Stimulated activated CD8-positive, alpha-beta memory T cell treated with anti-CD3 and anti-CD28 coated beads, Interleukin-15, amount 100 ng/mL, for 4 hours (primary cell): ENCODE results near the gene PRELP.

Experiments
- DNase-seq, 2 donors: peaks; one replicate each; pipeline ENCODE4 v3.0.0-alpha.2; 2020; ENCODE audit warnings: low read depth in 2 of 2

PRELP gene

DNA sequence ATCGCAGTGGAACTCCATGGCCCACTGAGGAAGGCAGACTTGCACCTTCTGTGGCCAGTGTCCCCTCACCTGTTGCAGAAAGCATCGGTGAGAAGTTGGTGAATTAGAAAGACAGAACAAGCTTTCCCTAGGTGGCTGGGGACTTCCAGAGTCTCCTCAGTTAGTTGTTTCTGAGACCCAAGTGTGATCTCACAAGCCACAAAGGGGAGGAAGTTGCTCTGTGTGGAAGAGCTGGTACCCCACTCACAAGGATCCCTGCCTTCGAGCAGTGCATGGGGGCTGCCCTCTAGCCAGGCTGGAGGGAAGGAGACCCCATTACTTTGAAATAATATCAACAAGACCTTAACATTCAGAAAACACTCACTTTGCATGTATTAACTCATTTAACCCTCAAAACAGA, 2.1 kb downstream of the PRELP start:
- no peak for DNase-seq

DNA sequence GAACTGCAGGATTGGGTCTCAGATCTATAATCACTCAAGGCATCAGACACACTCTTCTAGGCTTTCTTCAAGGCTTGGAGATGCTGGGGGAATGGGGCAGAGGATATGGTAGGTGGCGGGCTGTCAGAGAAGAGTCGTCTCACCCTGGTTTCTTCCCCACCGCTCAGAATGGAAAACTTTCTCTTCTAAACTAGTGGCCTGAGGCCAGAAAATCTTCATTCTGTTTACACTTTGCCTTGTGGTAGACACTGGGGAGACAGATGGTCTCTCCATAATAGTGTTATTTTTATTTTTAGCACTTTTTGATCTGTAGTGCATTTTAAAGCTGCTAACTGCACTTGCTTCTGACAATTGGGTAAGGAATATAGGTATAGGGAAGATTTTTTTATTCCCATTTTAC, 2.6 kb downstream of the PRELP start:
- DNase-seq: no peak

DNA sequence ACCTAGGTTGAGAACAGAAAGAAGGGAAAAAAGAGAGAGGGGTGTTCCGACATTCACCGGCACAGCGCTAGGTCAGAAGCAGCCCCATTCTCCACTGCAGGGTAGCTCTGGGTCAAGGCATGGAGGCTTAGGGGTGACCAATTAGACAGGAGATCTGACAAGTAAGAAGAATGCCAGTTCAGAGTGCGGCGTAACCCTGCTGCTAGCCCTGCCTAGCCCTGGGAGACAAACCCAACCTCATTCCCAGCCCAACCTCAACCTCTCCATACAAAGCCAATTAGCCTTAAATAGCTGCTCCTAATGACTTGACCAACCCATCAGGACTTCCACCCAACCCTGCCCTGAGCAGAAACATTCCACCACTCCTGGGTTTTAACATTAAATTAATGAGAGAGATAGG, 3.4 kb downstream of the PRELP start:
- no peak for DNase-seq

DNA sequence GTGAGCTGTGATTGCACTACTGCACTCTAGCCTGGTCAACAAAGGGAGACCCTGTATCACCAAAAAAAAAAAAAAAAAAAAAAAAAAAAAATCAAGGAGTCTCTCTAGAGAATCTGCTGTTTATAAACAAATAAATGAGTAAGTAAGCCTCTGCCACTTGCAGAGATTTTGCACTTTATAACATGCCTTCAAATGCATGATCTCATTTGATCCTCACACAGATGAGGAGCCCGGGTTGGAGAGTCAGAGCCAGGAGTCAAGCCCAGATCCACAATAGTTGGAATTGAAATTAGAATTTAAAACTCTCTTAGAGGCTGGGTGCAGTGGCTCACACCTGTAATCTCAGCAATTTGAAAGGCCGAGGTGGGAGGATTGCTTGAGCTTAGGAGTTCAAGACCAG, 4.0 kb downstream of the PRELP start:
- DNase-seq: no peak

DNA sequence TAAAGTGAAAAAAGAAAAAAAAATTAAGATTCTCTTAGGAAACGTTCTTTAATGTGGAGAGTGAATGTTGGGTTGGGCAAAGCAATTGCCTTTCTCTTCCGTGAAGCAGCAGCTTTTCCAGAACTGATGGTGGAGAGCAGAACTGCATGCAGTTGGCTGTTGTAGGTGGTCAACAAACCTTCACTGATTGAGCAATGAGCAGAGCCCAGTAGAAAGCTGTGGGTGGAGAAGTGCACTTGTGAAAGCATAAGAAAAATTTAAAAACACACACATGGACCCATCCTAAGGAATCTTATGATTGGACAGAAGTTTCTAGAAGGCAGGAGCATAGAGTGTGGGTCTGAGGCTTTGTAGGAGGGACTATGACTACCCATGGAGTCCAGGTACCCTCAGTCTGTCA, 4.5 kb downstream of the PRELP start:
- no peak for DNase-seq

DNA sequence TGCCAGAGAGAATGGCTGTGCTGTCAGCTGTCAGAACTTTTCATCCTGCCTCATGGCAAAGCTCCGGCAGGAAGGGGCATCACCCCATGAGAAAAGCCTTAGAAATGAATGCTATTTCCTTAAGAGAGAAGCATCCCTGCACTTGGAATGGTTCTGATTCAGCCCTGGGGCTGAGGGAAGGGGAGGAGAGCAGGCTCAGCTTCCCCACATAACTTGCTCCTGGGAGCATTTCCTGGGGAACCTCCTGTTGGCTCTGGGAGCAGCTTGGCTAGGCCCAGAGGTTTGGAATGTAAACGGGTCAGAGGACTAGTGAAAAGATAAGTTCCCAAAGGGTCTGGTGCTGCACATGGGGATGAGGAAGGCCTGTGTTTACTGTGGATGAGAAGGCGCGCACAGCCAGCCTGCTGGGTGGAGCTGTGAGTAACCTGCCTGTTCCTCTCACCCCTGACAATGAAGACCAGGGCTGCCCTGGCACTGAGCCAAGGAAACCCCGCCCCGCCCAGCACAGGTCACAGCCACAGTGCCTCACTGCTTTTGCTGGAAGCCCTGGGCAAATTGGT, 5.0 kb downstream of the PRELP start:
- peak in 1 of 2 donors; percentile 8 for DNase-seq

DNA sequence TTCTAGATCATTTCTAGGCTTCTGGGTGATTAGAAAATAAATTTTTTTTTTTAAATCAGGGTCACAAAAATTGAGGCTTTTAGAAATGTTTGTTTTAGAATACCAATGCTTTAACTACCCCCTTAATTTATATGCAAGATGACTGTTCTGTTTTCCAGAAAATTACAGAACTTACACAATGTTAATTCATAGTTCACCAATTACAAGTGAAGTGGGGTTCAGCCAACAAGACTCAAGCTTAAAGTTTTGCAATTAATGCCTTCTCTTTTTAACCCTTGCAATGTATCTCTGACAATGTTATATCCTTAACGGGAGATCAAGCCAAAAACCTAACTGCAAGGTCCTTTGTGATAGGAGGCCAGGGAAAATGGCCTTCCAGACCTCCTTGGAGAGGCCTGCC, 5.6 kb downstream of the PRELP start:
- no peak for DNase-seq

DNA sequence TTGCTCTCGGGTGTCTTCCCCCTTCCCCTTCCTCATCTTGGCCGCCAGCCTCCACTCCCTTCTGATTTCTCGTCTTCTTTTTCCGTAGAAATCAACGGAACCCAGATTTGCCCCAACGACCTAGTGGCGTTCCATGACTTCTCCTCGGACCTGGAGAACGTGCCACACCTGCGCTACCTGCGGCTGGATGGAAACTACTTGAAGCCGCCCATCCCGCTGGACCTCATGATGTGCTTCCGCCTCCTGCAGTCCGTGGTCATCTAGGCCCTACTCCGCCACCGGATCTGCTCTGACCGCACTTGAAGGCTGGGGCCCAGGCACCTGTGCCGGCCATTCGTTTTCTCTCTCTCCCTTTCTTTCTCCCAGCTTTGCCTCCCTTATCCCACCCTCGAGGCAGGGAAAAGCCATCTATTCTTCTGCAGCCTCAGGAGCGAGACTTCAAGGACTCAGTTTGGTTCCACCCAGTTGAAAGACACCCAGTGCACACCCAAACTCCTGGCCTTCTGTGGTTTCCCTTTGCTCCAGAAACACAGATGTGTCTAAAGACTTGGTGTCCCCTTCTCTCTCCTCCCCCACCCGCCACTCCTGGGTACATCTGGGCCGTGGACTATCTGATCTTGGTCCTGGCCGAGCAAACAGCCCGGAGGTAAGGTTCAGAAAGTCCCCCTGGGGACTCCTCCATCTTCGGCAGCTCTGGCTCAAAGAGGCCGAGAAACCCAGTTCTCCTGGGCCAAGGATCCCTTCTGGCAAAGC, 11.2 kb downstream of the PRELP start:
- no peak for DNase-seq

DNA sequence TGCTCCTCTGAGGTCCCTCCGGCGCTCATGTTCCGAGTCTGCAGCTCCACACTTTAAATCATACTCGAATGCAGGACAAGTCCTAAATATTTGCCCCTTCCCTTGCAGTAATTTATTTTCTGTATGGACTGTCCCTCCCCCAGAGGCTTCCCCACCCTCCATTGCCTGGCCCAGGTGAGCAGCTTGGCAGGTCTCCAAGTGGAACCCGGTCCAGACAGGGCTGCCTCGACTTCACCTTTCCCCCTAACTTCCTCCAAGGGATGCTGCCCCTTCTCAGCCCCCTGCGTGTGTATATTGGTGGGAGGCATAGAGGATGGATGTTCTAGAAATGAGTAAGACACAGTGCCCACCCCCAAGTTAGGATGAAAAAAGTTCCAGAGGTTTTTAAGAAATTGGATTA, 12.9 kb downstream of the PRELP start:
- DNase-seq: no peak

DNA sequence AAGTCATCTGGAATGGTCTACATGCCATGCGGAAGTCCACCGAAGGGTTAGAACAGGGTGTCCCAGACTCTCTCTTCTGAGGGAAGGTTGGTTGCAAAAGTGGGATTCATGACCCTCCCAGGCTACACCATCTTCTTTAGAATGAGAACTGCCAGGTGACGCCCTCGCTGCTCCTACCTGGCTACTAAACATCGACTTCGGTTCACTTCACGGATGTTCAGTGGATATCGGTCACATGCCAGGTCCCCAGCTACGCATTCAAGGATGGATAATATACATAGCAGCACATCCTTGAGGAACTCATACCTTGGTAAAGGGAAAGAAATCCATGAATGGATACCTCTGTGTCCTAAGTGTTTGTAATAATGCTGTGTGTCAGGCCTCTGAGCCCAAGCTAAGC, 15.0 kb downstream of the PRELP start:
- no peak for DNase-seq

DNA sequence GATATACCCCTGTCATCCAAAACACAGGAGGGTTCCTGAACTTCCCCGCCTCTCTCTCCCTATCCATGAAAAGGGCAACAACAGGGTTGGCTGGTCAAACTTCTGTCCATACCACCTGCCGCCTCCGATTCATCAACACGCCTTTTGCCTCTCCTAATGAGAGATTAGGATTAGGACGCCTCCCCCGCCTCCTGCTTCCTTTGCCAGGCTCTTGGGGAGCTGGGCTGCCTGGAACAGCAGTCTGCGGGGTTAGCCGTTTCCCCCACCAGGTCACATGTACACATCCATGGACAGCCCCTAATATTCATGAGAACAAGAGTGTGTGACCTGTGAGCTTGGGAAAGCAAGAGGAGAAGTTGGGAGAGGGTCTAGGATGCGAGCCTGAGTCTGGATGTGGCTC, 16.1 kb downstream of the PRELP start:
- DNase-seq: no peak

DNA sequence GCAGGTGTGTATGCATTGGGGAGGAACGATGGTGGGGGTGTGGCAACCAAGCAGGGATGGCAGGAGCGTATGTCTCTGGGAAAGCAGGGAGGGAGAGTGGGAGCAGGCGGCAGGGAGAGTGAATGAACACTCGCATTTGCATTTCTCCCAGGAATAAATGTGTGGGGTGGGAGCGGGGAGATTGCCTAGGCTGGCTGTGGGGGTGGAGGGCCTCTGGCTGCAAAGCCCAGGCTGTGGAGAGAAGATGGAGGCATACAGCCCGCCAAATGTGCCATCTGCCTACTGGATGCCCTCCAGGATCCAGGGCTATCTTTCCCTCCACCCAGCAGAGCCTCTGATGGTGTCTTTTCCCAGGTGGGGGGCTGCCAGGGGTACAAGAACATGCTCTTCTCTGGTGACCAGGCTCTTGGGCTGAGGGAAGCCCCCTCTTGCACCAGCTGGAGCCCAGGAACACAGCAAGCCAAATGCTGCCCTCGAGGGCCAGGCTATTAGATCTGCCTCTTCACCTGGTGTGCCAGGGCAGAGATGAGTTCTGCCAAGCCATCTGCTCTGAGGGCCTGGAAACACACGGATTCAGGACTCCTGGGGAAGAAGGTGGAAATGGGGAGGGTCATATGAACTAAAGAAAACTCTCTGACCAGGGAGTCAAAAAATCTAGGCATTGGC, 16.6 kb downstream of the PRELP start:
- DNase-seq: no peak

DNA sequence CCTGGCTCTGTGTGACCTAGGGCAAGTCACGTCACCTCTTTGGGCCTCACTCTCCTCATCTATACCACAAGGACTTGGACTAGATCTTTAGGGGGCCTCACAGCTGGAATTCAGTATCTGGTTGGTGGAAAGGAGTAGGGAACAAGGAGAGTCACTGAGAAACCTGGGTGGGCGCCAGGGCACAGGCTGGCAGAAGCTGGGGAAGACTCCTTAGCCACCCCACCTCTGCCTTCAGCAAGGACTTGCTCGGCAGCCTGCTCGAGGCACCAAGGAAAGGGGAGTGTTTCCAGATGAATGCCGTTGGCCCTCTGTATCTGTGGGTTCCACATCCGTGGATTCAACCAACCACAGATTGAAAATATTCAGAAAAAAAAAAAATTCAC, 17.1 kb downstream of the PRELP start:
- DNase-seq: no peak

DNA sequence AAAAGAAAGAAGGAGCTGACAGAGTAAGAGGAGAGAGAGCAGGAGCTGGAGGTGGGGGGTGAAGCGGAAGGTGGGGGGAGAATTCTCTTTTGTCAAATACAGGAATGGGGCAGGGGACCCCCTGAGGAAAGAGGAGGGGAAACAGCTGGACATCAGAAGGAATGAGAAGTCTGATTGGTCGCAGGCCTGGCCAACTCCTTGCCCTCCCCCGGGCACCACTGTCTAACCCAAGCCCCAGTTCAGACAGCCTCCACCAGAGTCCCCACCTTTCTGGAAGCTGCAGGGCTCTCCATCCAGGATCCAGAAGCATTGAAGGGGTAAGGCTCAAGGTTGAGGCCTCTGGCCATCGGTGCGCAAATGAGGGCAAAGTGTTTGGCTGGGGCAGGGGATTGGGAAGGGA, 18.3 kb downstream of the PRELP start, which contains the start of gene OPTC:
Gene OPTC (plus strand): TSS at position 253 of the 400 bp plus-strand sequence. CDS start 1,853 bp downstream, outside the sequence.
- DNase-seq: no peak

DNA sequence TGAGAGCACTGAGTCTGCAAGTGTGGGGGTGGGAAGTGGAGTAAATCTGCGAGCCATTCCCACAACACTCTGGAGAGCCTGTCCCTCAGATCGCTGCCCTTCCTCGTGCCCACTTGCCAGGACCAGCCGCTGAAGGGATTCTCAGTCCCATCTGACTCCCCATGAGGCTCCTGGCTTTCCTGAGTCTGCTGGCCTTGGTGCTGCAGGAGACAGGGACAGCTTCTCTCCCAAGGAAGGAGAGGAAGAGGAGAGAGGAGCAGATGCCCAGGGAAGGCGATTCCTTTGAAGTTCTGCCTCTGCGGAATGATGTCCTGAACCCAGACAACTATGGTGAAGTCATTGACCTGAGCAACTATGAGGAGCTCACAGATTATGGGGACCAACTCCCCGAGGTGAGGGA, 20.2 kb downstream of the PRELP start:
- no peak for DNase-seq

DNA sequence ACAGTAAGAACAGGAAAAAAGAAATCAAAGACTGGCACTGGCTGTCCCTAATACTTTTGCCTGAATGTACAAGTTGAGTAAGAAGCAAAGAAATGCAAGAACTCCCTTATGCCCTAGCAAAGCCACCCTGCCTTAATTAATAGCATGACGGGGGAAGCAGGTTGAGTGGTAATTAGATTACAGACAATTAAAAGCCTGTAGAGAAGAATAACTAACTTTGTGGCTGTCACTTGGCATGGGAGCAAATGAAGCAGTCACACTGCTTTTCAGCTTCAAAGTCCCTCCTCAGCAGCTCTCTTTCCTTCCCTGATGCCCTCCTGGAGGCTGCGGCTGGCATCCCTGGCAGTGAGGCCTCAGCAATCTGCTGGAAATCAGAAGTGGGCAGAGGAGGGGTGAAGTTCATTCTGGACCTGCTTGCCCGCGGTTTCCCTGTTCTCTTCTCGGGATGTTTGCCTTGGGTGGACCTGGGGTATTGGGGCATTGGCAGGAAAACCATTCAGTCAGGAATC, 21.7 kb downstream of the PRELP start:
- DNase-seq: no peak

DNA sequence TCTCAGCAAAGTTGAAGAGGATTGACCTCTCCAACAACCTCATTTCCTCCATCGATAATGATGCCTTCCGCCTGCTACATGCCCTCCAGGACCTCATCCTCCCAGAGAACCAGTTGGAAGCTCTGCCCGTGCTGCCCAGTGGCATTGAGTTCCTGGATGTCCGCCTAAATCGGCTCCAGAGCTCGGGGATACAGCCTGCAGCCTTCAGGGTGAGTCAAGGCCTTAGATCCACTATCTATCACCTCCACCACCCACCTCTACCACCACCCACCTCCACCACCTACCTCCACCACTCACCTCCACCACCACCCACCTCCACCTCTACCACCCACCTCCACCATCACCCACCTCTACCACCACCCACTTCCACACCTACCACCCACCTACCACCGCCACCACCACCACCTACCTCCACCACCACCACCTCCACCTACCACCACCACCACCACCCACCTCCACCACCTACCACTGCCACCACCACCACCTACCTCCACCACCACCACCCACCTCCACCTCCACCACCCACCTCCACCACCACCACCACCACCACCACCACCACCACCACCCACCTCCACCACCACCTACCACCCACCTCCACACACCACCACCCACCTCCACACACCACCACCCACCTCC, 24.2 kb downstream of the PRELP start:
- DNase-seq: no peak

DNA sequence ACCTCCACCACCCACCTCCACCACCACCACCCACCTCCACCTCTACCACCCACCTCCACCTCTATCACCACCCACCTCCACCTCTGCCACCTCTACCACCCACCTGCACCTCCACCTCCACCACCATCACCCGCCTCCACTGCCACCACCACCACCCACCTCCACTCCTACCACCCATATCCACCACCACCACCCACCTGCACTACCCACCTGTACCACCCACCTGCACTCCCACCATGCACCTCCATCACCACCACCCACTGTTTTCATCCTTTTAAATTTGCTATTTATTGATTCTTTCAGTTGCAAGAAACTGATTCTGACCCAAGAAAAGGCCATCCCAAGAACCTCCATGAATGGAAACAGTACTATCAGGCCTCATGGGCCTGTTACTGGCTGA, 24.7 kb downstream of the PRELP start:
- no peak for DNase-seq

DNA sequence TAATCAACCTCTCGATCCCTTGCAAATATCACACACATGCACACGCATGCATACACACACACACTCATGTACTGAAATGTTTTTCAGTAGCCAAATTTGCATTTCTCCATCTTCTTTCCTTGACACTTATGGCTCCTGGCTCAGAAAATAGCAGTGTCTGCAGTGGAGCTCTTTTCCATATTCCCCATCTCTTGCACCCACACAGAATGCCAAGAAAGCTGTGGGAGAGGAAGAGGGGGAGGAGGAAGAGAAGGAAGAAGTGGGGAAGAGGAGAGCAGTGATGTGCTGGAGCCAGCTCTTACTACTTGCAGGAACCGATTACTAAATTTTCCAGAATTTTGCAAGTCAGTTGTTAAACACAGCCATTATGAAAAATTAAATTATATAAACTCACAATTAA, 28.2 kb downstream of the PRELP start:
- DNase-seq: no peak

DNA sequence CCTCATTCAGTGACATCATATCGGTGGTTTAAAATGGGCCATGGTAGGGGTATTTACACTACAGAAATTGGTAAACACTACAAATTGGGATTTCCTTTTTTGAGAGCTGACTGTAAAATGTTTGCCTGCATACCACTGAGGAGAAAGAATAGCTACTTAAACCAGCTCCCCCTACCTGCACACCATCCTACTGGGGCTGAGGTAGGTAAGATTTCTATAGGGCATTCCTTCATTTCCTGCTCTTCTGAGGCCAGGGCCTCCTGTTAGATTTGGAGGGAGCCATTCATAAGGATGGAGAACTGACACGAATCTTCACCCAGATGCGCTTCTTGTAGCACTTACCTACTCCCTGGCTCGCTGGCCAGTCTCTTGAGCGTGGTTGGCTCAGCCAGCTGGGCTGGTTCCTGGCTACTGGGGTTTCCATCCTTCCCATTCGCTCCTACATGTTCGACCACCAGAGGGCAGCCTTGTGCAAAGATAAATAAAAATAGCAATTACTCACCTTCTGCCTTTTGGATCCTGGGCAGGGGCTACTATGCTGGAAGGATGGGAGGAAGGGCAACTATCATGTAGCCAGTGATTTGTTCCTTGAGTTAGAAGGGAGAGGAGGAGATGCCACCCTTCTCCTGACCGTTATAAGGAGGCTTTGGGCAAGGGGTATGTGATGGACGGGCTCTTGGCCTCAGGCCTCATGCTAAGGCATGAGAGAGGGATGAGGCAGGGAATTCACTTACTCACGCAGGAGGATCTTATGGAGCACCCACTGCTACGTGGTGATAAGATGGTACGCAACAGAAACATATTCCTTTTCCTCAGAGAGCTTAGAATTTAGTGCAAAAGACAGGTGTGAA, 29.0 kb downstream of the PRELP start:
- DNase-seq: peak; percentile 24 to 53

DNA sequence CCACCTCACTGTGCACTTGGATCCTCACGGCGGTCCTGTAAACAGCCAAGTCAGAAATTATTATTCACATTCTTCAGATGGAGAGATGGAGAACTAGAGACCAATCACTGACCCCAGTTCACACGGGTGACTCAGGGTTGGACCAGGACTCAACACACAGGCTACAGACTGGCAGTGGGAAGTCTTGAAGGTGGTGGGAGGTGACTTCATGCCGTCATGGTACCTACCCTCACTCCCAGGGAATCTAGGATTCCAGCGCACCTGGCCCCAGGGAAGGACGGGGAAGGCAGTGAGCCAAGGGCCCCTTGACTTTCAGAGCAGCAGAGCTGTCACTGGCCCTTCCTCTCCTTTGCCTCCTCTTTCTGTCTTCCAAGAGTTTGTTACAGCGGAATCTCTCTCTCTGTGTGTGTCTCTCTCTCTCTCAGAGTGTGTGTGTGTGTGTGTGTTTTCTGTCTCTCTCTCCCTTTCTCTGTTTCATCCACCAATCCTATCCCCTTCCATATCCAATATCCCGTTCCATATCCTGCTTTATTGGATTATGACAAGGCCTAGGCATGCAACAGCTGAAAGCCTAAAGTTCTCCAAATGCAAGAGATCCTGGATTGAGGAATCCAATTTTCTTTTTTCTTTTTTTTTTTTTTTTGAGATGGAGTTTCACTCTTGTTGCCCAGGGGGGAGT, 30.1 kb downstream of the PRELP start:
- no peak for DNase-seq
